Cortex of kidney (tissue), 1 donor: Measurements from ENCODE around the gene FOXP2.

ENCODE experiments used
- DNase-seq: peaks from one replicate; lab custom pipeline; 2025; lab: John Stamatoyannopoulos, UW

FOXP2 gene

GRCh38 chr7:114715907-114716306, 301.3 kb downstream of the FOXP2 start:
- DNase-seq, result no peak

- DNase-seq, result no peak
These were observed 304.2 kb downstream of the FOXP2 start for GRCh38 chr7:114718861-114719260.

GRCh38 chr7:114720725-114721124, 306.1 kb downstream of the FOXP2 start:
- DNase-seq, result no peak

DNA sequence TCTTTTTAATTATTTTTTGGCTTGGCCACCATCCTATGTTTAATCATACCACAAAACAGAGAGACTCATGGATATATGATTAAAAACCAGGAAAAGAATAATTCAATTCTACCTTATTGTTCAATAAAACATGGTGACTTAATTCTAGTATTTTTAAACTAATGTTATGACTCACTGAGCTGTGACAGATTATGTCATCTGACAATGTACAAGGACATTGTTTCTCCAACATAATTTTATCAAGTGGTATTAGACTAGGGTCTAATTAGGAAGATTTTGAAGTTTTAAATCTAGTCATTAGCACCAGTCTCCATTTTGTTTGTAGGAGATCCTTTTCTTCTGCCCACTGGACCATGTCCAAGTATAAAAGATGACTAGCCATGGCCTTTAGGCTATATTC, 307.9 kb downstream of the FOXP2 start:
- DNase-seq, result no peak

- DNase-seq, result no peak
These were observed 308.7 kb downstream of the FOXP2 start for GRCh38 chr7:114723308-114723707.

DNA sequence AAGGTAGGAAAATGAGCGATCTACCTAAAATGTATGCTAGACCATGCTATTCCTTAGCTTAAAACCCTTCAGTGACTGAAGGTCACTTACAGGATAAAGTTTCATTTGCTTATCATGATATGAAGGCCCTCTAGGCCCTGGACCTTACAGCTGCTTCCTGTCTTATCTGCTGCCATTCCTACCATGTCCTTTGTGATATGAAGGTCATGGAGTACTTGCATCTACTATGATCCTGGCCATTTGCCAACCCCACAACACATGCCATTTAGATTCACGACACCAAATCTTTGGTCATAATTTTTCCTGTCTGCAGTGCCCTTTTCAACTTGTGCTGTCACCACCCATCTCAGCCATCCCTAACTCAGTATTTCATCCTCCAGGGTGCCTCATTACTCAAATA, 325.5 kb downstream of the FOXP2 start:
- DNase-seq, result no peak

GRCh38 chr7:114740941-114741340, 326.3 kb downstream of the FOXP2 start:
- no peak for DNase-seq

- DNase-seq, result no peak
These were observed 327.3 kb downstream of the FOXP2 start for GRCh38 chr7:114741911-114742310.
